Left kidney (tissue), 2 donors: Measurements from ENCODE around the gene AGBL1. TPM values are rescaled to one million over a fixed set of nuclear protein-coding genes. Genes with fewer than 3 reads are reported as not detected.

Source experiments
- DNase-seq: peaks from one replicate; pipeline ENCODE4 v3.0.0-alpha.2; 2013
- polyA plus RNA-seq: library from polyadenylated mRNA; unstranded; fragments of 120-200 nt; gene quantifications from one replicate; pipeline ENCODE4 v1.2.1, GENCODE V29; 2013; ENCODE audit not compliant: insufficient read length

Gene AGBL1
- polyA plus RNA-seq, 1 donor = 0.18 TPM

GRCh38 chr15:86714241-86714640, 634.6 kb downstream of the AGBL1 start:
- no peak for DNase-seq

DNA sequence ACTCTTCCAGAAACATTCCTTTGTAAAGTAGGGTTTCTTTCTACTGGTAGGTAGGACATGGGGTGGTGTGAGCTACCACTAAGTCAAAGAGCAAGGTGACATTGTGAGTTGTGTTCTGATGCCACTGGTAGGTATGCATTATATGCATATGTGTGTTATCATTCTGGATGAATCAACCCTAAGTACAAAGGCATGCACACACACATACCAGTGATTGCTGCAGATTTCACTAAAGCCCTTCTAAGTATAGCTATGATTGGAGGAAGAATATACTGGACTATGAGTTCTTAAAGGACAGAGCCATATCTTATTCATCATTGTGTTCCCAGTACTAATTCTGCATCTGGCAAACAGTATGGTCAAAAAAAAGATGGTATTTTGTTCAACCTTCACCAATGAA, 646.0 kb downstream of the AGBL1 start:
- DNase-seq = no peak

GRCh38 chr15:86735247-86736040, 655.8 kb downstream of the AGBL1 start:
- DNase-seq = no peak

DNA sequence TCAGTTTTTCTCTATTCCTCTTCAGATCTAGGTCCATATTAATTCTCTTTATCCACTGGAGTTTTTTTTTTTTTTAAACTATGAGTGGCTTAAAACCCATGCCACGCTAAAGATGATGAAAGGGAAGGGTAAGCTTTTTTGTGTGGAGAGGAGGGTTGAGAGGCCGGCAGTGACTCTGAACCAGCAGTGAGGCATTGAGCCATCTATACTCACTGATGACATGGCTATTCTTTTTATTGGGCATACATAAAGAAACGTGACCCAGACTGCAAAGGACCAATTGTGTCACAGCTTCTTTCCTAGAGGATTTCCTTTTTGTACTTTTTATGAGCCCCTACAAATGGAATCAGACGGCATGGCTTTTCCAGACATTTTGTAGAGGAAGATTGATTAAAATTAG, 662.2 kb downstream of the AGBL1 start:
- DNase-seq = no peak

GRCh38 chr15:86743283-86743903, 663.7 kb downstream of the AGBL1 start:
- peak; percentile 31 for DNase-seq

DNA sequence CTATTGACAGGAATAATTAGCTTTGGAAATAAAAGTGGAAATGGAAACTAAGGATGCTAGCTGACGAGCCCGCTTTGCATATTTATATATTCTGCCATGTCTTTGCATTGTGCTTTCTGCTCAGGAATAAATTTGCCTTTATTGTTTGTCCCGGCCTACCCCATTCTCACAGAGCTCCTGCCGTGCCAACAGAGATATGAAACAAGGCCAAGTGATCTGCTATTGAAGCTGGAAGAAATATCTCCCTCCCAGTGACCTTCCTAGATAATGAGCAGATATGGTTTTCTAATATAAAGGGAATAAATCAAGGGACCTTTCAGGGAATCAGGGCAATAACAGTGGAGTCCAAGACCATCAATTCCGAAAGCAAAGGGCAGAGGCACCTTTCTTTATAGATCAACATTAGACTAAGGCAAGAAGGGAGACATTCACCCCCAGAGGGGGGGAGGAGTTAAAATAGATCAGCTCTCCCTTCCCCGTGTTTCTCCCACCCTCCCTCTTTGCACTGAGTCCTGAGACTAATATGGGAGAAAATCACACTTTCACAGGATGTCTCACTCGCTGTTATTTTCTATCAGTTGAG, 664.6 kb downstream of the AGBL1 start:
- no peak for DNase-seq

DNA sequence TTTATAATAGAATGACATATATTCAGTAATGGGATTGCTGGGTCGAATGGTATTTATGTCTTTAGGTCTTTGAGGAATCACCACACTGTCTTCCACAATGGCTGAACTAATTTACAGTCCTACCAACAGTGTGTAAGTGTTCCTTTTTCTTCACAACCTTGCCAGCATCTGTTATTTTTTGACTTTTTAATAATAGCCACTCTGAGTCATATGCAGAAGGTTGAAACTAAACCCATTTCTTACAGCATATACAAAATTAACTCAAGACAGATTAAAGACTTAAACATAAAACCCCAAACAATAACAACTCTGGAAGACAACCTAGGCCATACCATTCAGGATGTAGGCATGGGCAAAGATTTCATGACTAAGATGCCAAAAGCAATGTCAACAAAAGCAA, 671.4 kb downstream of the AGBL1 start:
- DNase-seq = no peak

DNA sequence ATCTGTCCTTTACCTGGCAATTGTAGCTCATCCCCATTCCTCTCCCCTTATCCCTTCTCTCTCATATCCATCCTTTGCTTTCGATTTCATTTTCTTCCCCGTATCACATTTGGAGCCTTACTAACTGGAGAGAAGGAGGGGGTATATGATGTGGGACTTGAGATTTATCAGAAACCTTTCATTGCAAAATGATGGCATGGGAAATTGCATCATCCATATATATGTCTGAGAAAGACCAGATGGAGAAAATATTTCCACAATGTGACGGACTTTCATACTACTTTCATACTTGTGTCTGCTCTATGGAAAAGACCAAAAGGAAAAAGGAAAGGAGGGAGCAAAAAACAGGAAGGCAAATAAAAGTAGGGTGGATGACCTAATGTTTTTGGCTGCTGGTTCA, 675.2 kb downstream of the AGBL1 start:
- no peak for DNase-seq

- no peak for DNase-seq
Observed at GRCh38 chr15:86756688-86757087, 677.0 kb downstream of the AGBL1 start.

DNA sequence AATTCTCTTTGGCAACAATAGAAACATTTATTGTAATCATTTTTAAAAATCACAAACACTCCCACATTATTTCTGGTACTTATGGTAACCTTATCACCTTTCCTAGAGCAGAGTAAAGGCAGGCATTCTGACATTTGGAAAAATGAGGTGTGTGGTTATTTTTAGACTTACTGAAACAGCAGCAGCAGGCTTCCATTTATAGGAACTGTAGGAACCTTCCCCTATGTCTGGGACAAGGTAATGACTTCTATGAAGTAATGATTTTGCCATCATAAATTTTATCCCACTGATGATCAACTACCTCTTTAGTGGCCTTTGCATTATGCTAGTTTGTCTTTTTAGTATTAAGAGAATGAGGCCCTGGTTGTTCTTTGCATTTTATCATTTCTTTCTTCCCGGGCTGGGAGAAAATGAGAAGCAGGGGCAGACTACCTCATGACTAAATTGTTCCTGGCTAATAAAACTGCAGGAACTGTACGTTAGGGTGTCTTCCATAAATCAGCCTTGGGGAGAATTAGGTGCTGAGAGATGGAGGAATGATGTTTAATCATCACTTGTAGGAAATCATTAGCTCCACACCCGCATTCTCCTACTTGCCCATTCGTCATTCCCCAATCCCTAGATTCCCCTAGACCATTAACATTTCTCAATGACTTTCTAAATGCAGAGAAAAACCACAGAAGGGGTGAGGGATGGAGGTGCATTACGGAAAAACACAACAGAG, 680.3 kb downstream of the AGBL1 start:
- DNase-seq = no peak

DNA sequence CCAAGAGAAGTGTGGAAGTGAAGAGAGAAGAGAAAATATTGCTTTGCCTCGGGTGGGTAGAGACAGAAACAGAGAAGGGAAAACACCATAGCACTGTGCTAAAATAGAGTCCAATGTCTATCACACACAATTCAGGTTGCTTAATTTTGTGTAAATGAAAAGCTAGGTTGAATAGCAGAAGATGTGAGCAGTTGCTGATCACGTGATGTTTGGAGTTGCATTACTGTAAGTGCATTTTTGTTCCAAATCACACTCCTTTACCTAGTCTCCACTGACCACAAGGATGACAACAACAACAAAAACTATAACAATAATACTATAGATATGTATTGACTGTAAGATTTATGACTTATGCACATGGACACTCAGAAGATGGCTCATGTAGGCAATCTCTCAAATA, 683.2 kb downstream of the AGBL1 start:
- DNase-seq = no peak

DNA sequence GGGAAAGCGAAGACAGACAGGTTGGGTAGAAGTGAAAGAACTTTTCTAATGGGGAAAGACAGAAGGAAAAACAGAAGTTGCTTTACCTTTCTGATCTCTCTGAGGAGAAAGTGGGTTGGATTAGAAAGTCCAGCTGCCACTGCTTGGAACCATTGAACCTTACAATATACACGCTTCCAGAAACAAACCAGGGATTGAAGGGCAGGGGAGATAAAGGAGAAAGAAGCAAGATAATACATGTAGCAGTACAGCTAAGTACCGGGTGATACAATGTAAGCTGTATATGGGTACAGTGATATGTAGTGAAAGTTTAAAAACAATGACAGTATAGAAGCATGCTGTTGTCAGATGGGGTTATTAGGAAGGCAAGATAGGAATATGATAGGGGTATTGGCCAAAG, 684.4 kb downstream of the AGBL1 start:
- no peak for DNase-seq

- peak; percentile 35 for DNase-seq
Observed at GRCh38 chr15:86765281-86765680, 685.6 kb downstream of the AGBL1 start.

DNA sequence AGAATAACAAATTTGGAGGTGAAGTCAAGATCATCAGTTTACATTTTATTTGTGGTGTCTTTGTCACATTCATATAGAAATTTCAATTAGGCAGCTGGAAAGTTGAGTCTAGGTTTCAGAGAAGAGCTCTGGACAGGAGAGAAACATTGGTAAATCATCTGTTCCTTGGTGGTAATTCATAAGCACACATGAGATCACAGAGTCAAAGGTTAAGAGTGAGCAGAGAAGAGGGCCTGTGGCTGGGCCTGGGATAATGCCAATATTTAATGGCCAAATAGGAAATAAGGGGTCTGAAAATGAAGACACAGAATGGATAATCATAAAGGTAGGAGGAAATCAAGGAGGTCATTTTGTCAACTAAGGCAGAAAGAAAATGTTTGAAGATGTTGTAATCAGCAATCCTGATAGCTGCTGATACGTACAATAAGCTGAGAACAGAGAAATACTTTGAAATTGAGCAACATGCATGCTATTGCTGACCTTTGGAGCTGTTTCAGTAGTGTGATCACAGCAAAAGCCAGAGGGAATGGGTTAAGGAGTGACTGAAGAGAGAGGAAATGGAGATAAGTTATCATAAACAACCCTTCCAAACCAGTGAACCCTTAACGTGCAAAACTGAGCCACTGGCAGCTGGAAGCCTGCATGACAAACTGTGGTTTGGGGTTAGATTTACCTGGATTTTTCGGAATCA, 692.8 kb downstream of the AGBL1 start:
- no peak for DNase-seq

DNA sequence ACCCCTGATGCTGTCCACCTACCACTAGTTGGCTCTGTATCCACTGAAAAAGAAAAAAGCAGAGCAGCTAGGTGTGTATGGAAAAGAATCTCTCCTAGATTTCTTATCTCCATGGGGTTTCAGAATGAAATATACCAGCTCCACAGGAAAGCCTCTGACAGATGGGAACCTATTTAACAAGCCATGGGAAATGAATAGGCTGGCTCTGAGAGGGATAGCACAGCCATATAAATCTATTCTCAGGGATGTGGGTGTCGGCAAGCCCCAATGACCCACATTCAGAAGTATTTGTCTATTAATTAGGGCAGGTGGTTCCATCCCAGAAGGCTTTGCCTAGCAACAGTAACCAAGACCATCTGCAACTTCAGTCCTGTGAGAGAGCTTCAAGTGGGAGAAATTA, 694.1 kb downstream of the AGBL1 start:
- DNase-seq = no peak

DNA sequence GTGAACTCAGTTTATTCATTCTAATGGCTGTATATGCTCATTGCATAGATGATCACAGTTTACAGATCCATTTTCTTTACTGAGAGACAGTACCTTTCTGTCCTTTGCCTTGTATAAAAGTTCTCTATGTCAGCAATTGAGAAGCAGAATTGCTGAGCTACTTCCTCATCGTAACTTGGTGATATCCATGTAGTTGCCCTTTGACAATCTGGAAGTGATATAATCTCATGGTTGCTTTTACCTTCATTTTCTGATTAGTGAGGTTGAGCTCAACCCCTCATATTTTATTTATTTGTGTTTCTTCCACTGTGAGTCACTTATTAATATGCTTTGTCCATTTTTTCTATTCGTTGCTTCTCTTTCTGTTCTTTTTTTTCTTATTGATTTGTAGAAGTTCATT, 696.5 kb downstream of the AGBL1 start:
- DNase-seq = no peak

DNA sequence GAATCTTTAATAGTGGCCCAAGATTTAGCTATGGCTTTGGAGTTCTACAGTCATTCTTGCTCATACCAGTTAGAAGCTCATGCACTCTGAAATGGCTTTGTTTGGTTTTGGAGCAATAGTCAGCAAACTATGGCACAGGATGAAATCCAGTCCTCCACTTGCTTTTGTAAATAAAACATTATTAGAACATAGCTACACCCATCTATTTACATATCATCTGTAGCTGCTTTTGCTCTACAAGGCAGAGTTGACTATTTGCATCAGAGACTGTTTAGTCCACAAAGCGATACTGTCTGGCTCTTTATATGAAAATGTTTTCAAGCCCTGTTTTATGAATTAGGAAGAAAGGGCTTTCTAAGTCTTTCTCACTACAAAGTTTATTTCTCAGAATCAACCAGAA, 716.9 kb downstream of the AGBL1 start:
- DNase-seq = no peak

DNA sequence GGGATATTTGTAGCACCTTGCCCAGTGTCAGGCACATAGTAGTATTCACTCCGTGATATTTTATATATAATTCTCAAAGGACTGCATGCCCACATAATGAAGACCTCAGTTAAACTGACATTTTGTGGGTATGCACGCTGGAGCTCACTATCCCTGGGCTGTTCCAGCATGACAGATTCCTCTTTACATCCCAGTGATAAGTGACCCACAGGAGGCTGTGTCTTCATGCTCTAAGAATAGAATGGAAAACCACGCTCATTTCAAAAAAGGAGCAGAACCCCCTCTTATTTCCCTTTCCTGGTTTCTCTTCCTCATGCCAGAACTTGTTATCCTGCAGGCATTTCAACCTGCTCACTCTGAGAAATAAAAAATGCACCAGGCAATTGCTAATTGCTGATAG, 717.5 kb downstream of the AGBL1 start:
- DNase-seq = no peak

GRCh38 chr15:86799226-86799625, 719.6 kb downstream of the AGBL1 start:
- DNase-seq = no peak

GRCh38 chr15:86802244-86802643, 722.6 kb downstream of the AGBL1 start:
- no peak for DNase-seq

DNA sequence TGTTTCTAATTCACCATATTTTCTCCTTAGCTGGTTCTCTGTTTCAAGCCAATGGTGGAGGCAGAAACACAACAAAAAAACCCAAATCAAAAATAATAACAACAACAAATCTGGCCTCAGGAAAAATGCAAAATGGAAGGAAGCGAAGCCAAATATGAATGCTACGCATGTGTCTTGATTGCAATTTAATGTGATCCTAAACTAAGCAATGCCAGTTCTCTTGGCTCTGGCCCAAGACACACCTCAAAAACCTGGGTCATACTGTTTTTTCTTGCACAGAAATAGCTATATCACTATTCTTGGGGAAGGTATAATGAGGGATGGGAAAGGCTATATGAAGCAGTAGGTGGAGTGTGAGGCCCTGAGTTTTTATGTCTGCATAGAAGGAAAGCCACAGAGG, 724.7 kb downstream of the AGBL1 start:
- DNase-seq = no peak

DNA sequence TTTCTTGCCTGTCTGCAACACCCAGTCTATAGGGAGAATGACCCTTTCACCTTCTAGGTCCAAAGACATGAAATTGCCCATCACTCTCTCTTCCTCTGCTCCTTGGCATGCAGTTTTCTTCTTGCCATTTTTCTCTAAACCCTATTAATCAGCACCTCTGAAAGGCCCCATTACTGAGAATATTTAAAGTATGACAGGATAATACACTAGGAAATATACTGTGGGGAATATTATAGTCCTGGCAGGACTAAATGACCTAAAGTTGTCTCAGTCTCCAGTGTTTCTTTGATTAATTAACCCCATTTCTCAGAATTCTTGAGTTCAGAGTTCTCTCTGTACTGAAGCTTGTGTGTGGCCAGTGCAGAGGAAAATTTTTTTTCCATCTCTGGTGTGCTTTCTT, 730.7 kb downstream of the AGBL1 start:
- DNase-seq = no peak
